HEK293 (cell line): ENCODE results near the gene HSPB6.
A peak's percentile ranks its signal among the peaks of the same experiment; 100 is the strongest.

Experiments
- AEBP2 ChIP-seq: fragments of 450-650 bp; formaldehyde crosslinking; IDR thresholded peaks from 2 replicates; pipeline ENCODE4 v1.5.1; 2016; ENCODE audit warnings: missing biosample characterization, missing genetic modification characterization, borderline replicate concordance
- BCL11A ChIP-seq: fragments of 450-650 bp; formaldehyde crosslinking; IDR thresholded peaks from 2 replicates; pipeline ENCODE4 v1.5.1; 2016; ENCODE audit warnings: low read depth, missing biosample characterization, missing genetic modification characterization
- GLIS1 ChIP-seq: fragments of 450-650 bp; formaldehyde crosslinking; IDR thresholded peaks from 2 replicates; pipeline ENCODE4 v1.5.1; 2016; ENCODE audit warnings: missing biosample characterization, missing genetic modification characterization
- IKZF3 ChIP-seq: fragments of 450-650 bp; IDR thresholded peaks from 2 replicates; pipeline ENCODE4 v1.5.0; 2018; ENCODE audit warnings: missing biosample characterization, mild to moderate bottlenecking, missing genetic modification characterization, moderate library complexity
- PRDM2 ChIP-seq: fragments of 450-650 bp; formaldehyde crosslinking; IDR thresholded peaks from 2 replicates; pipeline ENCODE4 v1.5.1; 2016; ENCODE audit warnings: missing biosample characterization, missing genetic modification characterization, borderline replicate concordance
- SCRT2 ChIP-seq: fragments of 450-650 bp; formaldehyde crosslinking; IDR thresholded peaks from 2 replicates; pipeline ENCODE4 v1.5.1; 2016; ENCODE audit warnings: missing biosample characterization, missing genetic modification characterization
- TSHZ1 ChIP-seq: fragments of 450-650 bp; formaldehyde crosslinking; IDR thresholded peaks from 2 replicates; pipeline ENCODE4 v1.5.1; 2016; ENCODE audit warnings: missing biosample characterization, missing genetic modification characterization, borderline replicate concordance
- ZBTB48 ChIP-seq: fragments of 450-650 bp; formaldehyde crosslinking; IDR thresholded peaks from 2 replicates; pipeline ENCODE4 v1.5.1; 2016; ENCODE audit warnings: missing biosample characterization, missing genetic modification characterization
- ZFP3 ChIP-seq: fragments of 450-650 bp; formaldehyde crosslinking; IDR thresholded peaks from 2 replicates; pipeline ENCODE4 v1.5.1; 2016; ENCODE audit warnings: low read depth, missing biosample characterization, missing genetic modification characterization
- ZNF169 ChIP-seq: fragments of 450-650 bp; formaldehyde crosslinking; IDR thresholded peaks from 2 replicates; pipeline ENCODE4 v1.5.1; 2016; ENCODE audit warnings: missing biosample characterization, missing genetic modification characterization
- ZNF175 ChIP-seq: fragments of 450-650 bp; formaldehyde crosslinking; IDR thresholded peaks from 2 replicates; pipeline ENCODE4 v1.5.1; 2016; ENCODE audit warnings: missing biosample characterization, missing genetic modification characterization
- ZNF202 ChIP-seq: fragments of 450-650 bp; formaldehyde crosslinking; IDR thresholded peaks from 2 replicates; pipeline ENCODE4 v1.5.1; 2016; ENCODE audit warnings: missing biosample characterization, missing genetic modification characterization, borderline replicate concordance
- ZNF335 ChIP-seq: fragments of 450-650 bp; formaldehyde crosslinking; conservative IDR thresholded peaks from 2 replicates; pipeline ENCODE4 v1.5.1; 2016; ENCODE audit warnings: missing biosample characterization, missing genetic modification characterization
- ZNF350 ChIP-seq: fragments of 450-650 bp; formaldehyde crosslinking; IDR thresholded peaks from 2 replicates; pipeline ENCODE4 v1.5.0; 2017; ENCODE audit warnings: missing biosample characterization, mild to moderate bottlenecking, missing genetic modification characterization
- ZNF354C ChIP-seq: fragments of 450-650 bp; formaldehyde crosslinking; IDR thresholded peaks from 2 replicates; pipeline ENCODE4 v1.5.1; 2016; ENCODE audit warnings: missing biosample characterization, missing genetic modification characterization, low read depth, borderline replicate concordance
- ZNF426 ChIP-seq: fragments of 450-650 bp; formaldehyde crosslinking; IDR thresholded peaks from 2 replicates; pipeline ENCODE4 v1.5.1; 2017; ENCODE audit warnings: missing biosample characterization, missing genetic modification characterization, mild to moderate bottlenecking, inconsistent platforms, moderate library complexity
- ZNF48 ChIP-seq: fragments of 450-650 bp; formaldehyde crosslinking; IDR thresholded peaks from 2 replicates; pipeline ENCODE4 v1.5.1; 2016; ENCODE audit warnings: missing biosample characterization, missing genetic modification characterization
- ZNF514 ChIP-seq: fragments of 450-650 bp; formaldehyde crosslinking; IDR thresholded peaks from 2 replicates; pipeline ENCODE4 v1.5.1; 2016; ENCODE audit warnings: missing biosample characterization, missing genetic modification characterization
- ZNF658 ChIP-seq: fragments of 450-650 bp; formaldehyde crosslinking; IDR thresholded peaks from 2 replicates; pipeline ENCODE4; 2016; ENCODE audit warnings: missing biosample characterization, missing genetic modification characterization
- TF ChIP-seq, protein P1 (sequence below): fragments of 450-650 bp; formaldehyde crosslinking; IDR thresholded peaks from 2 replicates; pipeline ENCODE4 v1.5.1; 2017; ENCODE audit warnings: missing biosample characterization, missing genetic modification characterization
- TF ChIP-seq, protein P2 (sequence below): fragments of 450-650 bp; formaldehyde crosslinking; IDR thresholded peaks from 2 replicates; pipeline ENCODE4 v1.5.1; 2016; ENCODE audit warnings: missing biosample characterization, missing genetic modification characterization

HSPB6 gene

DNA sequence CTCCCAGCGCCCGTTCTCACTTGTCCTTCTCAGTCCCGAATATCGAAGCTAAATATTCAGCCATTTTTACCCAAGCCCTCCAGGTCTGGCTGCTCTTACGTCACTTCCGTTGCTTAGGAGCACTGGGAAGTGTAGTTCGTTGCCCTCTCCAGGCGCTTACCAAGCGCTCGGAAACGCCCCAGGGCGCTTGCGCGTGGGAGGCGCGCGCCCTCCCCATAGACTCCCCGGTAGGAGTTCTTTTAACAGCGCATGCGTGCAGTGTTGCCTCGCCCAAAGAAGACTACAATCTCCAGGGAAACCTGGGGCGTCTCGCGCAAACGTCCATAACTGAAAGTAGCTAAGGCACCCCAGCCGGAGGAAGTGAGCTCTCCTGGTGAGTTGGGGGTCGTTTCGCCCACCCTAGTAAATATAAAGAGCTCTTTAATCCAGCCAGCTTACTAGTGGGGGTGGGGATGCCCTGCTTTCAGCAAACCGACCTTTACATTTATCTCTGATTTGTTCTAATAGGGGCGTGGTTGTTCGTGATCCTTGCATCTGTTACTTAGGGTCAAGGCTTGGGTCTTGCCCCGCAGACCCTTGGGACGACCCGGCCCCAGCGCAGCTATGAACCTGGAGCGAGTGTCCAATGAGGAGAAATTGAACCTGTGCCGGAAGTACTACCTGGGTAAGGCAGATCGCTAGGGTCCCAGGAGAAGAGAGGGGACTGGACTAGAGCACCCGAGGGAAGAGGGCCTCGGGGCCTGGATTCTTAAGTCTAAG lies 11.3 kb downstream of the HSPB6 start, which contains the start of the genes PSENEN and U2AF1L4 (continued):
- TF ChIP-seq PRDM2 (tag by site-specific recombination) (no peak), ZNF175 (no peak), ZFP3 (no peak), ZNF202 (tag by site-specific recombination) (no peak), GLIS1 (tag by site-specific recombination) (peak; percentile 67; the same call in 1 of the 2 replicates), BCL11A (tag by site-specific recombination) (no peak), ZNF426 (tag by site-specific recombination) (no peak), AEBP2 (tag by site-specific recombination) (no peak), ZNF335 (tag by site-specific recombination) (peak; percentile 99), IKZF3 (tag by site-specific recombination) (no peak), ZNF350 (tag by site-specific recombination) (no peak), SCRT2 (tag by site-specific recombination) (no peak), ZNF514 (tag by site-specific recombination) (no peak), ZNF169 (no peak), ZNF48 (tag by site-specific recombination) (no peak), ZNF354C (tag by site-specific recombination) (no peak), TSHZ1 (tag by site-specific recombination) (no peak), ZNF658 (tag by site-specific recombination) (no peak), ZBTB48 (peak; percentile 96)
- TF ChIP-seq, protein P1, sequence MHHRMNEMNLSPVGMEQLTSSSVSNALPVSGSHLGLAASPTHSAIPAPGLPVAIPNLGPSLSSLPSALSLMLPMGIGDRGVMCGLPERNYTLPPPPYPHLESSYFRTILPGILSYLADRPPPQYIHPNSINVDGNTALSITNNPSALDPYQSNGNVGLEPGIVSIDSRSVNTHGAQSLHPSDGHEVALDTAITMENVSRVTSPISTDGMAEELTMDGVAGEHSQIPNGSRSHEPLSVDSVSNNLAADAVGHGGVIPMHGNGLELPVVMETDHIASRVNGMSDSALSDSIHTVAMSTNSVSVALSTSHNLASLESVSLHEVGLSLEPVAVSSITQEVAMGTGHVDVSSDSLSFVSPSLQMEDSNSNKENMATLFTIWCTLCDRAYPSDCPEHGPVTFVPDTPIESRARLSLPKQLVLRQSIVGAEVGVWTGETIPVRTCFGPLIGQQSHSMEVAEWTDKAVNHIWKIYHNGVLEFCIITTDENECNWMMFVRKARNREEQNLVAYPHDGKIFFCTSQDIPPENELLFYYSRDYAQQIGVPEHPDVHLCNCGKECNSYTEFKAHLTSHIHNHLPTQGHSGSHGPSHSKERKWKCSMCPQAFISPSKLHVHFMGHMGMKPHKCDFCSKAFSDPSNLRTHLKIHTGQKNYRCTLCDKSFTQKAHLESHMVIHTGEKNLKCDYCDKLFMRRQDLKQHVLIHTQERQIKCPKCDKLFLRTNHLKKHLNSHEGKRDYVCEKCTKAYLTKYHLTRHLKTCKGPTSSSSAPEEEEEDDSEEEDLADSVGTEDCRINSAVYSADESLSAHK (tag by site-specific recombination): no peak
- TF ChIP-seq, protein P2, sequence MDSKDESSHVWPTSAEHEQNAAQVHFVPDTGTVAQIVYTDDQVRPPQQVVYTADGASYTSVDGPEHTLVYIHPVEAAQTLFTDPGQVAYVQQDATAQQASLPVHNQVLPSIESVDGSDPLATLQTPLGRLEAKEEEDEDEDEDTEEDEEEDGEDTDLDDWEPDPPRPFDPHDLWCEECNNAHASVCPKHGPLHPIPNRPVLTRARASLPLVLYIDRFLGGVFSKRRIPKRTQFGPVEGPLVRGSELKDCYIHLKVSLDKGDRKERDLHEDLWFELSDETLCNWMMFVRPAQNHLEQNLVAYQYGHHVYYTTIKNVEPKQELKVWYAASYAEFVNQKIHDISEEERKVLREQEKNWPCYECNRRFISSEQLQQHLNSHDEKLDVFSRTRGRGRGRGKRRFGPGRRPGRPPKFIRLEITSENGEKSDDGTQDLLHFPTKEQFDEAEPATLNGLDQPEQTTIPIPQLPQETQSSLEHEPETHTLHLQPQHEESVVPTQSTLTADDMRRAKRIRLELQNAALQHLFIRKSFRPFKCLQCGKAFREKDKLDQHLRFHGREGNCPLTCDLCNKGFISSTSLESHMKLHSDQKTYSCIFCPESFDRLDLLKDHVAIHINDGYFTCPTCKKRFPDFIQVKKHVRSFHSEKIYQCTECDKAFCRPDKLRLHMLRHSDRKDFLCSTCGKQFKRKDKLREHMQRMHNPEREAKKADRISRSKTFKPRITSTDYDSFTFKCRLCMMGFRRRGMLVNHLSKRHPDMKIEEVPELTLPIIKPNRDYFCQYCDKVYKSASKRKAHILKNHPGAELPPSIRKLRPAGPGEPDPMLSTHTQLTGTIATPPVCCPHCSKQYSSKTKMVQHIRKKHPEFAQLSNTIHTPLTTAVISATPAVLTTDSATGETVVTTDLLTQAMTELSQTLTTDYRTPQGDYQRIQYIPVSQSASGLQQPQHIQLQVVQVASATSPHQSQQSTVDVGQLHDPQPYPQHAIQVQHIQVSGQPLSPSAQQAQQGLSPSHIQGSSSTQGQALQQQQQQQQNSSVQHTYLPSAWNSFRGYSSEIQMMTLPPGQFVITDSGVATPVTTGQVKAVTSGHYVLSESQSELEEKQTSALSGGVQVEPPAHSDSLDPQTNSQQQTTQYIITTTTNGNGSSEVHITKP (tag by site-specific recombination): no peak; the same call in none of the 2 replicates
